GM18909 (cell line): Measurements from ENCODE around the gene NUDCD3.

Source experiments
- ATAC-seq: cut with Tn5 transposase; IDR thresholded peaks from one replicate; pipeline ENCODE4 v1.9.1; 2021; ENCODE audit warnings: mild to moderate bottlenecking; ENCODE audit not compliant: unreplicated experiment, poor library complexity

The NUDCD3 gene

DNA sequence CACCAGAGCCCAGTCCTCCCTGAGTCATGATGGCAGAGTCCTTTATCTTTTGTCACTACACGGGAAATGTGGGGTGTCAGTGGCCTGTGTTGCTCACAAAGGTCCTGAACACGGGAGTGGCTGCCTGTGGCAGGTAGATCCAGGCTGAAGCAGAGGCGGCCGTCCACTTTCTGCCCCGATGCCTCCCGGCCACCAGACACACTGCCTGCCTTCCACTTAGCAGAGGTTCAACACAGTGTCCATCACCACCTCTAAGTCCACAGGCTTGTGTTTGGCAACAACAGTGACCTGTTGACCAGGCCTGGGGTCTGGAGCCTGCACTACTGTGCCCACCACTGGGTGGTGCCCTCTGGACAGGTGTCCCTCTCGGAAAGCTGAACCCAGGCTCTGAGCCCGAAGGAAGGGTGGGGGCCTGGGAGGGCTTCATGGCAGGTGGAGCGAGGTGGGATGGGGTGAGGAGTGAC, 115.2 kb downstream of the NUDCD3 start:
- no peak for ATAC-seq

DNA sequence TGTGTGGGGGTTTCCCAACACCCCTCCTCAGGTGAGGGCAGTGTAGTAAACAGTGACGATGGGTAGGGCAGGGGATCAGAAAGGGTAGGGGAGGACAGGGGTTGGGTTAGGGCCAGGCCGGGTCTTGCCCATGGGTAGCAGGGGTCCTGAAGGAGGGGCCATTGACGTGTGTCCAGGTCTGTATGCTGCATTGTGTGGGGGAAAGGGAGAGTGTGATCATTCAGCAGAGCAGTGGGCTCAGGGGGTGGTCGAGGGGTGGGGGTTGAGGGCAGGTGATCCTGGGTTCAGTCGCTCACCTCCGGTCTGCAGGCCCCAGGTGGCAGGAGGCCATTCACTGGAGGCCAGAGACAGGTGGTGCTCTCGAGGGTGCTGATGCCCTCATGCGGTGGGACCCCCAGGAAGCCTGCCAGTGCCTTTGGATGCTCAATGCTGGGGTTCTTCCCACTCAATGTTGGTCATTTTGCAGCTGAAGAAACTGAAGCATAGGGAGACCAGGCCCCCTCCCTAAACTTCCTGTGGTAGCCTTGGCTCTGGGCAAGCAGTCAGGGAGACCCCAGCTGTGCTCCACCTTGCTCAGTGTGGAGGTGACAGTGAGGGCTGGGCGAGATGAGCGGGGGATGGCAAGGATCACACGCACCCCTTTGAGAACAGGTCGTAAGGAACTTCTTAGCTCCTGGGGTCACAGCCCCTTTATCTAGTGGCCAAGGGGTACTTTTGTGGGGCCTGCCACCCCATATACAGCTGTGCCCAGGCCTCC, 116.3 kb downstream of the NUDCD3 start:
- no peak for ATAC-seq

DNA sequence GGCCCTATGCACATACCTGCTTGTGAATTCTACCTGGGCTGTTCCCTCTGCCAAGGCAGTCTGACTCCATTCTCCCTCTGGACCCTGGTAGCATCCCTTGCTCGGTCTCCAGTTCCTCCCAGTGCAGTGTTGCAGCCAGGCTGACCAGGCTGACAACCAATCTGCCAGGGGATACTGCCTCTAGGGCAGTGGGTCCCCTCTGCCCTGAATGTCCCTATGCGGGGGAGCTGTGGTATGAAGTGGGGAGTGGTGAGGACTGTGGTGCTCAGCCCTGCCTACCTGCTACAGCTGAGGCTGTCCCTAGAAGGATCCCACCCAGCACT, 117.1 kb downstream of the NUDCD3 start:
- ATAC-seq = no peak

- ATAC-seq = no peak
These were observed 117.7 kb downstream of the NUDCD3 start for GRCh38 chr7:44372560-44373417.

DNA sequence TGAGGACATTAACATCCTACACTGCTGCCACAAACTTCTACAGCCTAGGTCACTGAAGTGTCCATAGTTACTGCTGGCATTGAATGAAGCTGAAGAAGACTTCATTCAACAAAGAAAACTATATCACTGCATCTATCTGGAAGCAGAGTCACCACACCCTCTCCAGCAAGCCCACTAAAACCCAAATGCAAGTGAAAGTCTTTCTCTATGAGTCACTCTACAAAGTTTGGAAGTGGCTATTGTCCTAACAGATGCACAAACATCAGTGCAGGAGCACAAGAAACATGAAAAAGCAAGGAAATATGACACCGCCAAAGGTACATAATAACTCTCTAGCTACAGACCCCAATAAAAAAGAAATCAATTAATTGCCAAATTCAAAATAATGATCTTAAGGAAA, 121.6 kb downstream of the NUDCD3 start:
- no peak for ATAC-seq

- ATAC-seq = no peak
These were observed 122.0 kb downstream of the NUDCD3 start for GRCh38 chr7:44368455-44368854.

GRCh38 chr7:44367475-44368043, 122.9 kb downstream of the NUDCD3 start:
- ATAC-seq = no peak

DNA sequence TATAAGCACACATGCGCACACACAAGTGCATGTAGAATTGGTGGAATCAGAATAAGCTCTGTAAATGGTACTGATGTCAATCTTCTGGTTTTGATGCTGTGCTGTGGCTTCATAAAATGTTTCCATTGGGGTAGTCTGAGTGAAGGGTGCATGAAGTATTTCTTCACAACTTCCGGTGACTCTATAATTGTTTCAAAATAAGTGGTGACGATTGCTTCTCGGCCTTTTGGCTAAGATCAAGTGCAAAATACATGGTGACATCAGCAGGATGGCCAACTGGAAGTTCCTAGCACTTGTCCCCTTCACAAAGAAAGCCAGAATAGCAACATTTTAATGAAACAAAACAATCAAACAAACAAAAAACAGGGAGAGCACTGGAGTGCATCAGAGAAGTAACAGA, 123.5 kb downstream of the NUDCD3 start:
- ATAC-seq = no peak

DNA sequence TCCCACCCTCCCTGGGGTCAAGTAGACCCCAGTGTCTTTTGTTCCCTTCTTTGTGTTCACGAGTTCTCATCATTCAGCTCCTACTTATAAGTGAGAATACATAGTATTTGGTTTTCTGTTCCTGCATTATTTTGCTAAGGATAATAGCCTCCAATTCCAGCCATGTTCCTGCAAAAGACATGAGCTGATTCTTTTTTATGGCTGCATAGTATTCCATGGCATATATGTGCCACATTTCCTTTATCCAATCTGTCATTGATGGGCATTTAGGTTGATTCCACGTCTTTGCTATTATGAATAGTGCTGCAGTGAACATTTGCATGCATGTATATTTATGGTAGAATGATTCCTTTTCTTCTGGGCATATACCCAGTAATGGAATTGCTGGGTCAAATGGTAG, 136.8 kb downstream of the NUDCD3 start:
- ATAC-seq = no peak

GRCh38 chr7:44348851-44349781, 141.3 kb downstream of the NUDCD3 start:
- no peak for ATAC-seq

GRCh38 chr7:44348300-44348699, 142.2 kb downstream of the NUDCD3 start:
- ATAC-seq = no peak

DNA sequence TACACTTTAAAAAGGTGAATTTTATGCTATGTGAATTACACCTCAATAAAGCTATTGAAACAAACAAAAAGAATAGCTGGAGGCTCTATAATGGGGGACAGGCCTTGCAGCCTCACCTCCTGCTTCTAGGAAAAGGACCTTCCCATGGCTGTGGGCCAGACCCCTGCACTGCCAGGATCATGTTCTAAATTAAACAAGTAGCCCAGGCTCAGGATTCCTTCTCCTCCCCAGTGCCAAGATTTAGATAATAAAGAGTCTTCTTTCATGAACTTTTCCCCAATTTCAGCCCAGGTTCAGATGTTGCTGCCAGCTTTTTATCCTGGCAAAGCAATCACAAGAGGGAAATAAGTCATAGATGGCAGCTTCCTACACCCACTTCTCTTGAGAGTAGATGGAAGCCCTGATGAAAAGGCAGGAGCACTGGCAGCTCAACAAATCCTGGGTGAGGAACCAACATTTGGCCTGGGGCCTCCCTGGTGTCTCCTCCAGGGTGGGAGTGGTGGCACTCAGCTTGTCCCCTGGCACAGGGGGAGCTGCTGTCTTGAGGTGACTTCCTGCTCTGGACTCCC, 142.8 kb downstream of the NUDCD3 start:
- ATAC-seq = no peak

DNA sequence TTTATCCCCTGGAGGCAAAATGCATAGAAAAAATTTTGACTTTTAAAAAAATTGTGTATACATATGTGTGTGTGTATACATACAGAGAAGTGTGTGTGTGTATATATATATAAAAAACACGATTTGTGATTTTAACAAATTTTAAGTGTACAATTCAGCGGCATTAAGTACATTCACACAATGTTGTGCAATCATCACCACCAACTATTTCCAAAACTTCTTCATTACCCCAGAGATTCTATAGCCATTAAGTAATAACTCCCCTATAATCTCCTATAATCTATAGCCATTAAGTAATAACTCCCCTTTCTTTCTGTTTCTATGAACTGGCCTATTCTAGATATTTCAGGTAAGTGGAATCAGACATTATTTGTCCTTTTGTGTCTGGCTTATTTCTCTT, 144.4 kb downstream of the NUDCD3 start:
- no peak for ATAC-seq

DNA sequence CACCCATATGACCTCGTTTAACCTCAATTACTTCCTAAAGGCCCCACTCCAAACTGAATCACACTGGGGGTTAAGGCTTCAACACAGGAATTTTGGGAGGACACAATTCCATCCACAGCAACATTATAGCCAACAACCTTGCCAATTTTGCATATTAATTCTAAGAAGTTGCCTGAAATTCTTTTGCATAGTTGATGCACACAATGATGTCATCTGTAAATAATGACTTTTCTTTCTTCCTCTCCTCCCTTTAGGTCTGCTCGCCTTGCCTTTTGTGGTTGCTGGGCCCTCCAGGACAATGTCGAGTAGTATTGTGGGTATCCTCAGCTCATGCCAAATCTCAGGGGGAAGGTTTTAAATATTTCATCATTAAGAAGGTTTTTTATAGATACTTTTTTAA, 149.1 kb downstream of the NUDCD3 start:
- ATAC-seq = no peak

DNA sequence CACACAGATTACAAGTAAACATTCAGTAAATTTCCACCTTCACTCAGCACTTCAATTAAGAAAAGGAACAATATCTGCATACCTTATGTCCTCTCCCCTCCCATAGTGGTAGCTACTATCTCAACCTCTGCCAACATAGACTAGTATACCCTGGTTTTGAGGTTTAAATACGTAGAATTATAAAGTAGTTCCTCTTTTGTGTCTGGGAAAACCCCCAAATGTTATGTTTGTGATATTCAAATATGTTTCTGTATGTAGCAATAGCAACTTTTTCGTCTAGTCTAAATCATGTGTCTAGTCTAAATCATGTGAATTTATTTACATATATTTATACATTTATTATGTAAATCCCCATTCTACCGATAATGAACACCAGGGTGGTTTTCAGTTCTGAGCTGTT, 151.9 kb downstream of the NUDCD3 start:
- ATAC-seq = no peak

GRCh38 chr7:44336491-44336890, 154.0 kb downstream of the NUDCD3 start:
- no peak for ATAC-seq

GRCh38 chr7:44335184-44335583, 155.3 kb downstream of the NUDCD3 start:
- ATAC-seq = no peak

DNA sequence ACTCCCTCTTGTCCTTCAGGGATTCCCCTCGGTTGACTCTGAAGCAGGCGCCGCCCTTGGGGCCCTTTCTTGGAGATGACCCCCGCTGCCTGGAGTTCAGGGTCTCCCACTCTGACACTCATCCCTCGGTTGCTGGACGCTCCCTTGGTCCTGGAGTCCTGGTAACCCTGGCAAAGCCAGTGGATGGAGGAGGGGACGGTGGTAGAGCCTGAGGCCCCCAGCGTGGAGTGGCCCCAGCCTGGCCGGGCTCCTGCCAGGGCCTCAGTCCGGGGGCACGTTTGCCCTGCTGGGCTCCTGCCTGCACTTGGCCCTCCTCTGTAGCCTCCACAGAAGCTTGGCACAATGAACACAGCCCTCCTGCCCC, 155.7 kb downstream of the NUDCD3 start:
- no peak for ATAC-seq

- no peak for ATAC-seq
These were observed 156.3 kb downstream of the NUDCD3 start for GRCh38 chr7:44333911-44334733.
